Measurements from ENCODE around the gene UBL7.

DNA sequence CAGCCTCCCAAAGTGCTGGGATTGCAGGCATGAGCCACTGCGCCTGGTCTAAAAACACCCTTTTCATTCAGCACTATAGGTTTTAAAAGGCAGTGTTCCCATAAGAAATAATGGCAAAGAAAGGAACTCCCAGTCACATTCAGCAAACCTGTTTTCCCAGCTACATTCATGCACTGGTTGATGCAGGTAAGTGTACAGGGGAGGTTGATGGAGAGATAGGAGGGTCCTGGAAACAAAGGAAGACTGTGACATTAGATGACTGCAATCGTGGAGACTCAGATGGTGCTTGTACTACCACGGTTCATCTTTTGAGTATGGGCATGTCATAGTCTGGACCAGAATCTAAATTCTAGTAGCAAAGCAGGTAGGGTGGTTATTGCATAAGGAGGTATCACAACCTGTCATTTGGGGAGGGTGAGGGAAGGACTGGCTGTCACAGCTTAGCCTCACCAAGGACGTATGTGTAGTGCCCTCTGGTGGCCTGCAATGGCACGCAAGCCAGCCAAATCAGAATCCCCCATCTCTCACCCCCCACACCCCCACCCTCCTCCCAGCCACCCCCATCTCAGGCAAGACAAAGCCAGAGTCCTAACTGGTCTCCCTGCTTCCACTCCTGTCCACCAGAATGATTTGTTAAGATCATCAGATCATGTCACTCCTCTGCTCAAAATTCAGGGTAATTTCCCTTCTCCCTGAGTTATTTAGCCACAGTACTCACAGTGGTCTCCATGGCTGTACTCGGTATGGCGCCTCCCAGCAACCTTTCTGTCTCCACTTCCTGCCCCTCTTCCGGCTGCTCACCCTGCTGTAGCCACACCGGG is 28.8 kb upstream of the UBL7 start:
- TF ChIP-seq POLR2A (IDR thresholded peaks at IDR 0.05), result no peak
- TF ChIP-seq, protein P1, sequence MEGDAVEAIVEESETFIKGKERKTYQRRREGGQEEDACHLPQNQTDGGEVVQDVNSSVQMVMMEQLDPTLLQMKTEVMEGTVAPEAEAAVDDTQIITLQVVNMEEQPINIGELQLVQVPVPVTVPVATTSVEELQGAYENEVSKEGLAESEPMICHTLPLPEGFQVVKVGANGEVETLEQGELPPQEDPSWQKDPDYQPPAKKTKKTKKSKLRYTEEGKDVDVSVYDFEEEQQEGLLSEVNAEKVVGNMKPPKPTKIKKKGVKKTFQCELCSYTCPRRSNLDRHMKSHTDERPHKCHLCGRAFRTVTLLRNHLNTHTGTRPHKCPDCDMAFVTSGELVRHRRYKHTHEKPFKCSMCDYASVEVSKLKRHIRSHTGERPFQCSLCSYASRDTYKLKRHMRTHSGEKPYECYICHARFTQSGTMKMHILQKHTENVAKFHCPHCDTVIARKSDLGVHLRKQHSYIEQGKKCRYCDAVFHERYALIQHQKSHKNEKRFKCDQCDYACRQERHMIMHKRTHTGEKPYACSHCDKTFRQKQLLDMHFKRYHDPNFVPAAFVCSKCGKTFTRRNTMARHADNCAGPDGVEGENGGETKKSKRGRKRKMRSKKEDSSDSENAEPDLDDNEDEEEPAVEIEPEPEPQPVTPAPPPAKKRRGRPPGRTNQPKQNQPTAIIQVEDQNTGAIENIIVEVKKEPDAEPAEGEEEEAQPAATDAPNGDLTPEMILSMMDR (IDR thresholded peaks at IDR 0.05), result peak; percentile 27 to 51 (median 40)
